Activated CD8-positive, alpha-beta memory T cell treated with anti-CD3 and anti-CD28 coated beads, Interleukin-2, amount 50 U/mL, for 24 hours (primary cell): ENCODE data around the gene NEDD9.

Experiments used
- DNase-seq: peaks from one replicate; pipeline ENCODE4 v3.0.0-alpha.2; 2020; ENCODE audit errors: extremely low read depth

NEDD9 gene

GRCh38 chr6:11201772-11202512 is 30.5 kb downstream of the NEDD9 start:
- no peak for DNase-seq

DNA sequence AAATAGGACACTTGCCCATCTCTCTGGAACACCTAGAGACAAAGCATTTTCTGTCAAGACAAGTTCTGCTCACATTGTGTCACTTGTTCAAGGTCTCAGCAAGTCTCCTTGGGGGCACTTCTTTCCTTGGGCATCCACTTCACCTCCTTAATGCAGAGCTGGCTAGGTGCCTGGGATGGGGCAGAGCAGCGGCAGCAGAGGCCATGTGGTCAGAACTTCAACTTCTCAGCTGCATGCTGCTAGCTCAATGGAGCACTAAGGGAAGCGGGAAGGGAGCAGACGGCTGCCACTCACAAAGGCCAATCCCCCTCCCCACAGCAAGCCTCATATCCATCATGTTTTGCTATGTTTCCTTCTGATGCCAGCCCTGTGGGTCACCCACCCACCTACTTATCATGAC is 31.5 kb downstream of the NEDD9 start:
- no peak for DNase-seq

GRCh38 chr6:11200356-11200755 is 32.1 kb downstream of the NEDD9 start:
- no peak for DNase-seq

GRCh38 chr6:11198663-11199603 is 33.5 kb downstream of the NEDD9 start:
- no peak for DNase-seq

DNA sequence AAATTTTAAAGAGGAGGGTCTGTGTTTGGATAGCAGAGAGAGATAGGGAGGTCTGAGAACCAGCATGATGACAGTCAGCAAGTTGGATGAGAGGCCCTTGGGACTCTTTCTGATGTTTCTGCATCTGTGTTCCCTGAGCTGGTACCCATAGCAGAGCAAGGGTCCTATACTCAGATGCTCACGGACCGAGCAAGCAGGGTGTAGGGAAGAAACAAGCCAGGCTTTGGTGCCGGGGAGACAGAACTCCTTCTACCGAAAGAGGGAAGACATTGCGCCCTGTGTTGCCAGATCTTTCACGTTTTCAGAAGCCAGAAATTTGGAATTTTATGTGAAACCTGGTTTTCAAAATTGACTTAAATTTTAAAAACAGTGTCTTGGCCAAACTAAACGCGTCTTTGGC is 34.6 kb downstream of the NEDD9 start:
- DNase-seq = no peak

- DNase-seq = no peak
These were observed 35.3 kb downstream of the NEDD9 start for GRCh38 chr6:11197175-11197536.

DNA sequence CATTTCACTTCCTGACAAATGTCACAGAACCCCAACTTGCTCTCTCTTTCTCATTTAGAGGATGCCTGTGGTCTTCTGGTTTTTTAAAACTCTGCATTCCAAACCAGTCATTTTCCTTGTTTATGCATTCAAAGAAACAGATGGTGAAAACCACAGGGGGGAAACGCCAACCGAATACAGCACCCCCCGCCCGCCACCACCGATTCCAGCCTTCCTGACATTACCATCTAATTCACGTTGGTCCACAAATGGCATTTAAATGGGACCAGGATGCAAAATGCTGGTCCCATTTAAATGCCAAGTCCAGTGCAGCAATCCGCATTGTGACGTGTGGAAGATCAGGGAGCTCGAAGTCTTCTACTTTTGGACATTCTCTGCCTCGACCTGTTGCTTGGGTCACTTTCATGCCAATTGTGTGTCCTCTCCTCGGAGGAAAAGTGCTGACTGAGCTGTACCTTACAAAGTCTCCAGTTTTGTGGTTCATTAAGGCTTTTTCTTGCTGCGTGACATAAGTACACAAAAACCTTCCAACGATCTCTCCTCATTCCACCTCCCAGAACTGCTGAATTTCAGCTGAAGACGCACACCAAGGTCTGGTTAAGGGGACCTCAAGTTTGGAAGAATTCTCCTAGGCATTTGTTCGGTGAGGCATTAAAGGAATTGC is 35.8 kb downstream of the NEDD9 start:
- DNase-seq = no peak

GRCh38 chr6:11194356-11195218 is 37.9 kb downstream of the NEDD9 start:
- no peak for DNase-seq

GRCh38 chr6:11193434-11193833 is 39.0 kb downstream of the NEDD9 start:
- DNase-seq = no peak

DNA sequence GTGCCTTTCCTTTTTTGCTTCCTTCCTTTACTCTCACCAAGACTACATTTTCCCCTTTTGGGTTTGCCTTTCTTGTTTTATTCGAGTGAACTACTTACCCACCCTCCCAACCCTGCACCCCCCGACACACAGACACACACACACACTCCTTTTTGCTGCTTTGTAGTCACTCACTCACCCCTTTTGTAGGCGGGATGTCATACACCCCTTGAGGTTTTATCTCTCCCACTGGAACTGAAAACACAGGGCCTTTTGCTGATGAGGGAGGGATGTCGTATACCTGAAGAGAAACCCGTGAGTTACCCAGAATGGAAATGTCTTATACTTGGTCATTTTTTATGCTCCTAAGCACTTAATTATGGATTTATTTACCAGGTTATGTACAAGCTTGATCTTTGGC is 40.3 kb downstream of the NEDD9 start:
- no peak for DNase-seq

DNA sequence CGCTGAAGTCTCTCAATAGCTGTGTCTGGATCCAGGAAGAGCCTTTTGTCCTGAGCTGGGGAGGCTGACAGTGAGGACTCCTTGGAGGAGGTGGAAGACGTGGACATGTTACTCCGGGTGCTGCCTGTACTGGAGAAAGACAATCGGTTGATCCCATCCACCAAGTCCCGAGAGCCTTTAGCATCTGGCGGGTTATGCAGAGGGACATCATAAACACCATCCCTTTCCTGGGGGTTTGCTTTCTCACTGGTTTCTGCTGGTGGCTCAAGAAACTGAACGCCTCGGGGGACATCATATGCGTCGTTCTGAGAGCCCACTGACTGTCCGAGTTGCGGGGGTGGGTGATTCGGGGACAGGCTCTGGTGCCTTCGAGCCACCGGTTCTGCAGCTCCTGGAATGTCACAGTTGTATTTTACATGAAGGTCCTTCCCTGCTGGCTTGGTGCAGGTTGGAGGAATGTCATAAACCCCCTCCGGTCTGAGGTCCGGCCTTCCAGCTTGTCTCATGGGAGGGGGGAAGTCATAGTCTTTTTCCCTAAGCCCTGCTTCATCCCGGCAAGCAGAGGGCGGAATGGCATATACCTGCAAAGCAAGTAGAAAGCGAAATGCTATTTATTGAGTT is 41.7 kb downstream of the NEDD9 start:
- DNase-seq = no peak

DNA sequence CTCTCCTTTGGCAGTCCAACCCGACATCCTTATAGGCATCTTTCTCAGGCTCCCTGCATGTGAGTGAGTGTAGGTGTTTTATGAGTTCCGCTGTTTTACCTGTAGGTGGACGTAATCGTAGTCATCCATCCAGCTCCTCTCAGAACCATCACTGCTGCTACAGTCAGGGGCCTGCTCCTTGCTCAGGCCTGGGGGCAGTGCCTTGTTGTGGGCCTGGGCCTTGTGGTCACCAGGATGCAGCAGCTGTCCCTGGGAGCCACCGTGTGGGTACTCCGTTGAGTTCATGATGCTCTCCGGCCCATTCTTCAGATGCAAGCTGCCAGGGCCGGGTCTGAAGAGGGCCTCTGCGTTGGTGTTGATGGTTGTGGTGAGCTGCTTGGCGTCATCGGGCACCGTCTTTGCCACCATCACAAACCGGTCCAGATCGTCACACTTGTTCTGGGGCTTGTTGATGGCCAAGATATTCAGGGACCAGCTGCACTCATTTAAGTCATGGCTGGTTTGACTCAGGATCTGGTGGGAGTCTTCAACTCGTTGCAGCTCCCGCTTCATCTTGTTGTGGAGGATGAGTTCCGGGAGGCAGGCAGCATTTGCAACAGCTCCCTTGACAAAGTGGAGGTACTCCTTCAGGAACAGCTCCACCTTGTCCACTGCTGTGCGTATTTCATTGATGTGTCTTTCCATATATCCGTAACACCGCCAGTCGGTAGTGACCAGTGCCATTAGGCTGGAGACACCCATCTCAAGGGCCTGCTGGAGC is 42.4 kb downstream of the NEDD9 start:
- DNase-seq = no peak

- no peak for DNase-seq
These were observed 44.1 kb downstream of the NEDD9 start for GRCh38 chr6:11188161-11188915.

GRCh38 chr6:11187301-11187700 is 45.2 kb downstream of the NEDD9 start:
- no peak for DNase-seq

GRCh38 chr6:11185204-11185842 is 47.1 kb downstream of the NEDD9 start:
- DNase-seq = no peak

DNA sequence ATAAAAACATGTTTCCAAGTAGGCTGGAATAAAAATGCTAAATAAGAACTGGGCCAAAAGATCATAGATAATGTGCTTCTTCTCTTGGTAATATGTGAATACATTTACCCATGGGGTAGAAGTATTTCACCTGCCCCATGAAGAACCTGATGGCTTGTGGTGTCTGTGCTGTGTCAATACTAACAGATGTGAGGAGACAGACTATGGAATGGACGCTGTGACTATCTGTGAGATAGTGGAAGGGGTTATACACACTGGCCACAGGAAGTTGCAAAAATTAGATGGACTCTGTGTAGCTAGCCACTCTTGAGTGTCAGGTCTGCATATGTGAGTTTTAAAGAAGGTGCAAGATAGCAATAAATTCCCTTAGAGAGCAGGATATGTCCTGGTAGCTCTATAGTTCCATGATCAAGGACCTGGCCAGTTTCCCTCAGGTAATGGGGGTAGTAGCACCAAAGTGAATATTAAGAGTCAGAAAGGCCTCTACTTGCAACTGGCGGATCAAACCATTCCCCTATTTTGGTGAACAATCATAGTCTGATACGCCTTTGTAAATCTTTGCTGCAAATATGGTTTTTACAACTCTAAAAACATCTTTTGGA is 48.6 kb downstream of the NEDD9 start:
- DNase-seq = no peak

- DNase-seq = no peak
These were observed 50.9 kb downstream of the NEDD9 start for GRCh38 chr6:11181478-11182136.
